Right lobe of liver (tissue), 6 donors: ENCODE data around the gene OGT. TPM values are rescaled to one million over a fixed set of nuclear protein-coding genes. Genes with fewer than 3 reads are reported as not detected.
"Not testable (repeated sequence)": the region's sequence is repeated elsewhere in the genome, so short reads cannot be mapped to it uniquely, and the experiment has no call there.

Experiments used
- ATAC-seq, 4 donors: fragments of 200-7000 bp; cut with Tn5 transposase; one replicate each; pipeline ENCODE4 v1.9.1; 2020; ENCODE audit warnings: mild to moderate bottlenecking in 4 of 4, moderate library complexity in 4 of 4
- DNase-seq, 3 donors: peaks; one replicate each; pipeline ENCODE4 v3.0.0-alpha.2; 2020
- H3K27ac ChIP-seq, 3 donors: fragments of 200-600 bp; one replicate each; pipeline ENCODE4 v1.8.0; 2022
- H3K27me3 ChIP-seq, 2 donors: fragments of 200-600 bp; one replicate each; pipeline ENCODE4 v1.8.0; 2022
- H3K36me3 ChIP-seq, 4 donors: fragments of 200-600 bp; sonication (generic) in 1 of 4; one replicate each; pipeline versions ENCODE4 v1.5.1 to v1.8.0; 2017 to 2022; ENCODE audit warnings: control low read depth in 1 of 4
- H3K4me1 ChIP-seq, 4 donors: fragments of 200-600 bp; sonication (generic) in 1 of 4; one replicate each; pipeline versions ENCODE4 v1.5.1 to v1.8.0; 2017 to 2022; ENCODE audit warnings: control low read depth in 1 of 4
- H3K4me3 ChIP-seq, 3 donors: fragments of 200-600 bp; one replicate each; pipeline ENCODE4 v1.8.0; 2022
- H3K9me3 ChIP-seq, 4 donors: fragments of 200-600 bp; sonication (generic) in 1 of 4; one replicate each; pipeline versions ENCODE4 v1.5.1 to v1.8.0; 2017 to 2022; ENCODE audit warnings: control low read depth in 1 of 4
- CTCF ChIP-seq, 4 donors: fragments of 200-600 bp in 3 of 4; fragments of 450-650 bp in 1 of 4; IDR thresholded peaks; one replicate each; pipeline versions ENCODE4 v1.5.1 to v1.8.0; 2016 to 2022; ENCODE audit warnings: antibody characterized with exemption in 4 of 4, mild to moderate bottlenecking in 2 of 4
- POLR2A ChIP-seq: fragments of 450-650 bp; IDR thresholded peaks from one replicate; pipeline ENCODE4 v1.6.1; 2017; ENCODE audit warnings: antibody characterized with exemption, mild to moderate bottlenecking
- WGBS: methylation state at CpG from one replicate; pipeline ENCODE4 v1.1.6; 2018; ENCODE audit warnings: low coverage, low lambda C conversion rate; ENCODE audit not compliant: insufficient coverage; ENCODE audit errors: missing lambda C conversion rate; 5-methylcytosine and 5-hydroxymethylcytosine counted together
- intact Hi-C, 2 donors: fragments of 100-400 bp; cut with DNase I; formaldehyde crosslinking; loops; one replicate each; pipeline versions ENCODE4 v1.11.2 to v1.14.1; 2022
- total RNA-seq, 6 experiments: library from RNA; depleted of rRNA in 2 of 6; stranded (reverse); fragments of >200 nt in 2 of 6; fragmentation: NEBNext Ultra II Directional in 3 of 6; extraction: Animal tissue kit (Norgen Biotek cat#: 25700) in 3 of 6; gene quantifications; one replicate each; pipeline versions ENCODE4 v1.1.0 to v1.2.4, GENCODE V29; 2016 to 2023
- donor health status: DM: no; HTN: yes; CAD: no.
- donor health status: DM: no; HTN: no; CAD: no.
- donor health status: DM: no; HTN: no; CAD: no.
- donor health status: DM: no; HTN: yes; CAD: no.
- donor health status: DM: no; HTN: yes; CAD: no.

The OGT gene
- total RNA-seq, 6 experiments from 2014 or later: 35.5 to 67.0 (median 44.5) TPM

- H3K36me3 ChIP-seq: peaks cover 0 to 29% (median 12%) of the 10 kb centered on the region in 4 donors
- TF ChIP-seq CTCF (IDR thresholded peaks at IDR 0.05) (no peak), POLR2A (no peak)
- 26% methylated on average over 1 of the region's 1 CpG for WGBS
- H3K9me3 ChIP-seq: no peaks in the 10 kb centered on the region
- ATAC-seq (no peak), DNase-seq (no peak)
- no peaks in the 10 kb centered on the region for H3K4me1 ChIP-seq
- no peak overlapping the region for H3K27ac ChIP-seq
- intact Hi-C loops: no loop called here
- H3K27me3 ChIP-seq: no peaks in the 10 kb centered on the region
- H3K4me3 ChIP-seq: no peak overlapping the region
These were observed 17.1 kb downstream of the OGT start for GRCh38 chrX:71549986-71550385.

GRCh38 chrX:71550578-71550977, 17.7 kb downstream of the OGT start:
- intact Hi-C loops: no loop called here
- ATAC-seq: no peak

GRCh38 chrX:71556036-71556435, 23.1 kb downstream of the OGT start:
- no peaks in the 10 kb centered on the region for H3K9me3 ChIP-seq
- no peak overlapping the region for H3K4me3 ChIP-seq
- 79% methylated on average over 3 of the region's 3 CpGs for WGBS
- DNase-seq (no peak), ATAC-seq (no peak)
- H3K4me1 ChIP-seq: no peaks in the 10 kb centered on the region
- no peak overlapping the region for H3K27ac ChIP-seq
- H3K36me3 ChIP-seq: peaks cover 0 to 57% (median 19%) of the 10 kb centered on the region in 4 donors
- H3K27me3 ChIP-seq: no peaks in the 10 kb centered on the region
- intact Hi-C loops: no loop called here
- no peak for TF ChIP-seq POLR2A
- no peak for TF ChIP-seq CTCF (IDR thresholded peaks at IDR 0.05)

More at GRCh38 chrX:71550578-71550977, 17.7 kb downstream of the OGT start:
- H3K4me1 ChIP-seq: no peaks in the 10 kb centered on the region
- TF ChIP-seq CTCF (IDR thresholded peaks at IDR 0.05) (no peak), POLR2A (no peak)
- no peaks in the 10 kb centered on the region for H3K27me3 ChIP-seq
- DNase-seq: no peak
- no peak overlapping the region for H3K27ac ChIP-seq
- WGBS: 64% methylated on average over 3 of the region's 3 CpGs
- H3K9me3 ChIP-seq: no peaks in the 10 kb centered on the region
- peaks cover 0 to 29% (median 12%) of the 10 kb centered on the region in 4 donors for H3K36me3 ChIP-seq
- no peak overlapping the region for H3K4me3 ChIP-seq

GRCh38 chrX:71558920-71559319, 26.0 kb downstream of the OGT start:
- Histone ChIP-seq H3K27ac (no peak overlapping the region), H3K9me3 (no peaks in the 10 kb centered on the region), H3K27me3 (no peaks in the 10 kb centered on the region), H3K4me1 (no peaks in the 10 kb centered on the region), H3K36me3 (peaks cover 0 to 79% (median 32%) of the 10 kb centered on the region in 4 donors), H3K4me3 (no peak overlapping the region)
- WGBS: 86% methylated on average over 5 of the region's 5 CpGs
- ATAC-seq (no peak), DNase-seq (no peak)
- no peak for TF ChIP-seq POLR2A
- no peak for TF ChIP-seq CTCF (IDR thresholded peaks at IDR 0.05)
- intact Hi-C loops: no loop called here

- WGBS: 61% methylated on average over 4 of the region's 6 CpGs
These were observed 26.9 kb downstream of the OGT start for GRCh38 chrX:71559773-71560172.

More at GRCh38 chrX:71559773-71560172, 26.9 kb downstream of the OGT start:
- H3K4me1 ChIP-seq, DNase-seq, H3K27me3 ChIP-seq, H3K4me3 ChIP-seq, intact Hi-C loops, ATAC-seq, H3K9me3 ChIP-seq, H3K27ac ChIP-seq: not testable (repeated sequence)
- H3K36me3 ChIP-seq: peaks cover 0 to 88% (median 36%) of the 10 kb centered on the region in 4 donors
